ENCODE results near the gene PDPK1.
"Not testable (repeated sequence)": the region's sequence is repeated elsewhere in the genome, so short reads cannot be mapped to it uniquely, and the experiment has no call there.

The PDPK1 gene

DNA sequence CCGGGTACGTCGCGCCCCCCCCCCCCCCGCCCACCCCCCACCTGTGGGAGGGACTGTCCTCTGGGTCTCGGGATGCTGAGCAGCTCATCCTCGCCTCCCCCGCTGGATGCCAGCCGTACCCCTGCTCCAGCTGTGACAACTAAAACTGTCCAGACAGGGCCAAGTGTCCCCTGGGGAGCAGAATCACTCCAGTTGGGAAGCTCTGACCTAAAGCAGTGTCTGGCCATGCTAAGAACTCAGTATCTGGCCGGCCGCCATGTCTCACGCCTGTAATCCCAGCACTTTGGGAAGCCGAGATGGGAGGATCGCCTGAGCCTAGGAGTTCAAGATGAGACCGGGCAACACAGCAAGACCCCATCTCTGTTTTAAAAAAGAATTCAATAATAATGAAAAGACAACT, 83.0 kb downstream of the PDPK1 start:
- DNase-seq: not testable (repeated sequence)

DNA sequence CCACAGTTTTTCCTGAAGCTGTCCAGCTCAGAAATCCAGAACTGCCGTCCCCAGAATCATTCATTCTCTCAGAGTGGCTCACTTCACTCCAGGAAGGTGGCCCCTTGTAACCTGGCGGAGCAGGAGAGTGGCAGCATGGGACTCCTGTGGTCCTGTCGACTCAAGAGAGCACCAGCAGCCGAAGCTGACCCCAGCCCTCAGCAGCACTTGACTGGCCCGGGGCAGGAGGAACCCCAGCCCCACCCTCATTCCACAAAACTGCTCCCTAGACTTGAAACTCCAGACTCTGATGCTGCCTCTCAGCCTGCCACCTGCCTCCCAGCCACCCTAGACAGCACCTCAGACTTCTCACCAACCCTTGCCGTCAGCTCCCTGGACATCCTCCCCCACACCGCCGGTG, 83.6 kb downstream of the PDPK1 start:
- DNase-seq: not testable (repeated sequence)

DNA sequence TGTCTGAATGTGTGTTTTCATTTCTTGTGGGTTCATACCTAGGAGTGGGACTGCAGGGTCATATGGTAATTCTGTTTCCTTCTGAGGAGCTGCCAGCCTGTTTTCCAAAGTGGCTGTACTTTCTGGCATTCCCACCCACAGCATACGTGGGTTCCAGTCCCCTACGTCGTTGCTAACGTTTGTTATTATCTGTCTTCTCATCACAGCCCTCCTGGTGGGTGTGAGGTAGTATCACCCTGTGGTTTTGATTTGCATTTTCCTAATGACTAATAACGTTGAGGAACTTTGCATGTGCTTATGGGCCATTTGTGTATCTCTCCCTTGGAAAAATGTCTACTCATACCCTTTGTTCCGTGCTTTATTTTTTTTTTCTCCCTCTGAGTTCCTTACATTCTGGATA, 89.3 kb downstream of the PDPK1 start:
- not testable (repeated sequence) for DNase-seq

DNA sequence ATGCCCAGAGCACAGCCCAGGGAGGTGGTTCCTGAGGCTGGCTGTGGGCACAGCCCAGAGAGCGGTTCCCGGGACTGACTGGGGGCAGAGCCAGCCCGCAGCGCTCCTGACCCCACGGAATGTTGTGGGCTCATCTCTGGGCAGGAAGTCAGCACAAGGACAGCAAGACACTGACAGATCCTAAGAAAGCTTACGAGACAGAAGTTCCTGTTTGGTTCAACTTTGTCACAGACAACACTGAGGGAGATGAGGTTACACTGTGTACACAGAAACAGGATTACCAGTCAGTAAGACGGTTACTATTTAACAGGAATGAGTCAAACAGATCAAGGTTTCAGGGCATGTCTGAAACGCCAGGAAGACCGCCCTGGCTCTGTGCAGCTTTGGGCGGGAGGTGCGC, 93.4 kb downstream of the PDPK1 start:
- DNase-seq: not testable (repeated sequence)

DNA sequence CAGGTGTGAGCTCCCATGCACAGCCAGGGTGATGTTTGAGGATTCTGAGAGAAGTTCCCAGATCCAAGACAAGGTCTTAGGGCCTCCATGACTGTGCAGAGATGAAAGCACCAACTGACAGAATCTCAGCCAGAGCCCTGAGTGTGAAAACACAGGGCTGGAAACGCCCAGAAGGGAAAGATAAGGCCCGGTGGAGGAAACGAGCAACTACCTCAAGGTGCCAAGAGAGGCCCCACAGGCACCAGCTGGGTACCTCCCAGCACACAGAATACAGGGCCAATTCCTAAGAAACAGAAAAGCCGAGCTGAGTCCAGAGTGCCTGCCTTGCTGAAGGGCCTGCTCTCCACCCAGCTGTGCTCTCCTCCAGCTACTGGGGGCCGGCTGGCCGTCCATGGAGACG, 94.5 kb downstream of the PDPK1 start:
- not testable (repeated sequence) for DNase-seq

DNA sequence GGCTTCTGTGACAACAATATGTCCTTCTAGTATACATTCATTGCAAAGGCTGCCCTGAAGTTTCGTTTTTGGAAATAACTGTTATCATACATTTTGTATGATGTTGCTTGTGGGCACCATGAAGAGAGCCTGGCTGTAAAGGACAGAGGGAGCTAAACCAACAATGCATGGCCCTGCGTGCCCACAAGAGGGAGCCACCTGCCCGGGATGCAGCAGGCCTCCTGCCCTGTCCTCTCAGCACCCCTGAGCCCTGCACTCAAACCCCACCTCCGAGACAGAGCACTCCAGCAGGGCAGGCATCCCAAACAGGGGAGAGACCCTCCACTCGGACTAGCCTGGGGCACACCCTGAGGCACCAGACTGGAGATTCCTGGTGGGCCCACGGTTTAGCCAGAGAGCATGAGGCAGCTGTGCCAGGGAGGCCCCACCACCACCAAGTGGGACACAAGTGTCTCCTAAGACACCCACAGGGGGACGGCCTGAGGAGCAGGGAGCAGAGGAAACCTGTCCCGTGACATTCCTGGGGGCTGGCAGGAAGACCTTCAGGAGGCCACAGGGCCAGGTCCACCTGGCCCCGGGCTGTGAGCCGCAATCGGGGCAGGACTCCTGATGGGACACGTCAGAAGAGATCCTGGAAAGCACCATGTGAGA, 101.4 kb downstream of the PDPK1 start:
- DNase-seq: peak; percentile 58

DNA sequence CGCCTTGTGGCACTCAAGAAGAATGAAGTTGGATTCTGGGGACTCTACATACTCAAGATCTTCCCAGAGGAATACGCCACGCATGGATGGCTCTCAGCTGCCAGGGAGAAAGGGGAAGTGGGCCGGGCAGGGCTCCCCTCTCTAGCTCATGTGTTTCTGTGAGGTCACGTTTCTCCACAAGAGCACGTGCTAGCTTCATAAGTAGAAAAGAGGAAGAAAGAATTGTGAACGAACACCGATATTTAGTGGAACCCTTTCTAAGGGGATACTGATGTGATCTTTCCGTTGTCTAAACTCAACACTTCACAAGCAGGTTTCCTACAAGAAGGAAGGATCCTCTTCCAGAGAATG, 101.9 kb downstream of the PDPK1 start:
- DNase-seq: not testable (repeated sequence)

DNA sequence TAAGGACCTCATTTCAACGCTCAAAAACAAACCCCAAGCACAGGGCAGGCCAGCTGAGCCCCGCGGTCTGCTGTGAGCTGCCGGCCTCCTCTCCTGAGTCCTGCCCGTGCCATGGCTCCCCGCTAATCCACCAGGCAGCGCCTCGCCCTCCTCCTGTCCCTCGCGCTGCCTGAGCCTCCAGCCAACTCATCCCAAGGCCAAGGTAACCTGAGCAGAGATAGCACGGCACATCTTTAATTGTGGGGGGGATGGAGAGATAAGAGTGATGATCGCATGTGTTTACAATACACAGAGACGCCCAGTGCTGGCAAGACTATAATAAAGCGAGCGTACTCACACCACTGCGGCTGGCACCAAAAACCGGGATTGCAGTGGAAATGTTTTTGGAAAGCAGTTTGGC, 104.7 kb downstream of the PDPK1 start:
- DNase-seq: not testable (repeated sequence)

DNA sequence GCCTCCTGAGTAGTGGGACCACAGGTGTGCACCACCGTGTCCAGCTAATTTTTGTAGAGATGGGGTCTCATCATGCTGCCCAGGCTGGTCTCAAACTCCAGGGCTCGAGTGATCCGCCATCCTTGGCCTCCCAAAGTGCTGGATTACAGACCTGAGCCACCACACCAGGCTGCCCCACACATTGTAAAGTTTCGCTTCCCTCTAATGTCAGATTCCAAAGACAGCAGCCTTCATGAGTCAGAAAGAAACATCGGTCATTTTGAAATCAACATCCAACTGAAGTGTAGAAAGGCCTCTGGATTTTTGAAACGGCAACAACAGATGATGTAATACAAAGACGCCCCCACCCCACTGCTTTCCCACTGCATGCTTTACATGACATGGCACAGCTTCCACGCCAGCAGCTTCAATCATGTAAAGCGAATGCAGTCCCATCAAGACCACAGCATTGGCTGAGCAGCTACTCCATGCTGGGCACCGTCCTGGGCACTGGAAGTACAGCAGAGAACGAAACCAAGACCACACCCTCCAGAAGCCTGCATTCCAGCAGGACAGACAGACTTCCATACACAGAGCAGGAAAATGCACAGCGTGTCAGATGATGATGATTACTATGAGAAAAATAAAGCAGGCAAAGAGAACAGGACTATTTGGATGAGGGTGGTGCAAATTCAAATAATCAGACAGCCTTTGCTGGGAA, 107.1 kb downstream of the PDPK1 start:
- DNase-seq: not testable (repeated sequence)

DNA sequence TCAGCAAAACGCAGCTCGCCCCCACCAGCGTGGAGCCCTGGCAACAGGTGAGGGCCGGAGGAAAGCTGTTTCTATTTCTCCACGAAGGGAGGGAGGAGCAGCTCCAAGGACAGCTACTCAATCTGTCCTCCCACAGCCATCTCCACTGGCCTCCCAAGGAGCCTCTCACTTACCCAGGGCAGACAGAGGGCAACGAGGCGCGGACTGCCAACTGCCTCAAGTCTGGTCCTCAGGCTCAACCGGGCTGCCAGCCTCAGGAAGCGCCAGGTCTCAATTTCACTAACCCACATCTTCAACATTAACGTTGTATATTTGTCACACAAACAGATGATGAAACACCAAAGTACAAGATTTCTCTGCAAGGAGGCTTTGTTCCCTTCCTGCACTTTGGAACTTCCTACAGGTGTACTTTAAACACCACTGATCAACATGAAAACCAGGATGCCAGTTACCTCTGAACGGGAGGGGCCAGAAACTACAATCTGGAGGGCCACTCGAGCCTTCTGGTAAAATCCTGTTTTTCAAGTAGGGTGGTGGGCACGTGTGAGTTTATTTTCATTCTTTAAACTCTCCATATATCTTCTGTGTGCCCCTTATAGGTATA, 113.5 kb downstream of the PDPK1 start:
- DNase-seq: not testable (repeated sequence)

All from activated CD4-positive, alpha-beta T cell treated with anti-CD3 and anti-CD28 coated beads, Interleukin-10, Interleukin-2, amounts not matched to agents 100 ng/mL and 50 ng/mL, durations not matched to agents 16 hours and 8 hours (primary cell).